A673 (cell line): ENCODE measurements around the gene ZNF684. TPM values are rescaled to one million over a fixed set of nuclear protein-coding genes. Genes with fewer than 3 reads are reported as not detected.
"Not testable (repeated sequence)": the region's sequence is repeated elsewhere in the genome, so short reads cannot be mapped to it uniquely, and the experiment has no call there.

Experiments
- Bru-seq: library from RNA; stranded (reverse); fragments of 400-500 nt; gene quantifications from one replicate; lab custom pipeline; 2021; lab: Mats Ljungman, UMichigan
- BruChase-seq, 2 experiments: library from RNA; stranded (reverse); fragments of 400-500 nt; gene quantifications; one replicate each; lab custom pipeline; 2021; lab: Mats Ljungman, UMichigan
- BruUV-seq: library from RNA; stranded (reverse); fragments of 400-500 nt; replicated peaks from 2 replicates; lab custom pipeline; 2021; lab: Mats Ljungman, UMichigan
- CTCF ChIA-PET: fragments of 300-600 bp; sonication (Branson Sonifier 250); formaldehyde crosslinking; loops from one replicate; lab custom pipeline; 2022; ENCODE audit warnings: antibody characterized with exemption; lab: Charles Lee
- POLR2A ChIA-PET: fragments of 300-600 bp; sonication (Branson Sonifier 250); formaldehyde crosslinking; loops from one replicate; lab custom pipeline; 2022; ENCODE audit warnings: antibody characterized with exemption; ENCODE audit not compliant: low non-redundant PET; lab: Charles Lee
- DNase-seq: peaks from one replicate; pipeline ENCODE4 v3.0.0-alpha.2; 2015; ENCODE audit warnings: low spot score
- H3K27ac ChIP-seq: fragments of 200-600 bp; sonication (generic); 2 replicates; pipeline ENCODE4 v1.5.1; 2016; ENCODE audit warnings: mixed run types, low read depth, mild to moderate bottlenecking, mixed read lengths, antibody characterized with exemption, low read length; ENCODE audit not compliant: poor library complexity, severe bottlenecking
- H3K27me3 ChIP-seq: fragments of 200-600 bp; sonication (generic); replicated peaks from 2 replicates; pipeline ENCODE4 v1.6.1; 2017; ENCODE audit warnings: mixed run types, low read depth, mild to moderate bottlenecking, mixed read lengths, antibody characterized with exemption, low read length; ENCODE audit not compliant: insufficient read depth, poor library complexity
- H3K36me3 ChIP-seq: fragments of 200-600 bp; sonication (generic); 2 replicates; pipeline ENCODE4 v1.6.1; 2016; ENCODE audit warnings: mixed run types, mild to moderate bottlenecking, mixed read lengths, antibody characterized with exemption, low read length; ENCODE audit not compliant: insufficient read depth, poor library complexity, severe bottlenecking
- H3K4me1 ChIP-seq: fragments of 200-600 bp; sonication (generic); 2 replicates; pipeline ENCODE4 v1.6.1; 2017; ENCODE audit warnings: mixed run types, mild to moderate bottlenecking, mixed read lengths, antibody characterized with exemption, low read length; ENCODE audit not compliant: insufficient read depth, poor library complexity, severe bottlenecking
- H3K4me3 ChIP-seq: fragments of 200-600 bp; sonication (generic); 2 replicates; pipeline ENCODE4 v1.5.1; 2016; ENCODE audit warnings: low read depth, mixed run types, mild to moderate bottlenecking, mixed read lengths, low read length; ENCODE audit not compliant: poor library complexity, severe bottlenecking
- H3K9me3 ChIP-seq: fragments of 200-600 bp; sonication (generic); 2 replicates; pipeline ENCODE4 v1.6.1; 2016; ENCODE audit warnings: mixed run types, low read depth, mild to moderate bottlenecking, mixed read lengths, antibody characterized with exemption, low read length; ENCODE audit not compliant: poor library complexity, severe bottlenecking
- CTCF ChIP-seq: fragments of 300-800, 200-600 bp; sonication (generic); conservative IDR thresholded peaks from 2 replicates; pipeline ENCODE4 v1.5.1; 2017; ENCODE audit warnings: low read depth, mild to moderate bottlenecking, antibody characterized with exemption, low read length, moderate library complexity, mixed read lengths
- EZH2 ChIP-seq: fragments of 200-600 bp; sonication (generic); IDR thresholded peaks from 2 replicates; pipeline ENCODE4 v1.6.1; 2017; ENCODE audit warnings: borderline replicate concordance, low read depth, mild to moderate bottlenecking, mixed read lengths, antibody characterized with exemption, low read length; ENCODE audit not compliant: poor library complexity, severe bottlenecking
- intact Hi-C: fragments of 100-400 bp; cut with micrococcal nuclease; formaldehyde crosslinking; loops from one replicate; pipeline ENCODE4 v1.10.0; 2022; ENCODE audit not compliant: unreplicated experiment
- long read RNA-seq: library from polyadenylated mRNA; stranded (forward); transcript quantifications from one replicate; pipeline ENCODE4 v2.0.0, GENCODE V29; 2022
- total RNA-seq: library from RNA; stranded (reverse); gene quantifications from 2 replicates; pipeline ENCODE4 v1.2.3, GENCODE V29; 2021

ZNF684 gene
- total RNA-seq (10.4 and 11.3 TPM in 2 replicates), Bru-seq, nascent RNA (percentile 71 among the genes with signal in this experiment), BruChase-seq, experiment 1, labeled RNA remaining after a 2-hour chase (percentile 78 among the genes with signal in this experiment), BruChase-seq, experiment 2, labeled RNA remaining after a 6-hour chase (percentile 68 among the genes with signal in this experiment)
- long read RNA-seq, partial matches to known transcripts, result 0 of 10 reads
- long read RNA-seq, other reads (novel, unspliced or antisense), result 3 of 10 reads

- intact Hi-C loops, result no loop called here
- no peaks in the 10 kb centered on the region for H3K27me3 ChIP-seq
- TSS peak; percentile 61 for BruUV-seq
- POLR2A ChIA-PET, result interaction anchor here (0.6 to 0.9 kb wide), 3 partner anchors 81 to 421 kb away, joined by 3 to 6 read pairs (median 4); partner anchors contain the start of genes SMAP2 and ZFP69B
- peaks cover 12% of the 10 kb centered on the region for H3K4me1 ChIP-seq
- CTCF ChIA-PET, result interaction anchor here (0.6 to 1.4 kb wide), 3 partner anchors 11 to 142 kb away, joined by 3 to 5 read pairs (median 3); no protein-coding TSS in a partner anchor
- peak; percentile 97 for DNase-seq
- H3K9me3 ChIP-seq, result no peaks in the 10 kb centered on the region
- H3K4me3 ChIP-seq, result peak within 1 kb of the TSS; percentile 62
- peak within 1 kb of the TSS; percentile 70 for H3K27ac ChIP-seq
- TF ChIP-seq EZH2 (no peak), CTCF (no peak)
- no peaks in the 10 kb centered on the region for H3K36me3 ChIP-seq
Observed at GRCh38 chr1:40531381-40532061, at the start of gene ZNF684. Gene ZNF684 (plus strand): TSS chr1:40531637. CDS start chr1:40533167, 1,530 bp downstream.

- POLR2A ChIA-PET, result no interaction called here
- TF ChIP-seq EZH2 (no peak), CTCF (no peak)
- no peak overlapping the region for H3K27ac ChIP-seq
- H3K27me3 ChIP-seq, result no peaks in the 10 kb centered on the region
- no peak overlapping the region for H3K4me3 ChIP-seq
- H3K4me1 ChIP-seq, result no peaks in the 10 kb centered on the region
- peaks cover 45% of the 10 kb centered on the region for H3K36me3 ChIP-seq
- intact Hi-C loops, result no loop called here
- BruUV-seq, result no TSS peak
- DNase-seq, result no peak
- peaks cover 36% of the 10 kb centered on the region for H3K9me3 ChIP-seq
- CTCF ChIA-PET, result no interaction called here
Observed at GRCh38 chr1:40495315-40495903, 36.0 kb upstream of the ZNF684 start.

- BruUV-seq, H3K9me3 ChIP-seq, intact Hi-C loops, H3K4me1 ChIP-seq, H3K36me3 ChIP-seq, H3K4me3 ChIP-seq, DNase-seq, H3K27ac ChIP-seq, H3K27me3 ChIP-seq, POLR2A ChIA-PET, CTCF ChIA-PET: not testable (repeated sequence)
Observed at GRCh38 chr1:40502651-40503050, 28.8 kb upstream of the ZNF684 start.
